GM20000 (cell line): ENCODE results near the gene BPIFB3.
"Not testable (repeated sequence)": the region's sequence is repeated elsewhere in the genome, so short reads cannot be mapped to it uniquely, and the experiment has no call there.

Source experiments
- DNase-seq: peaks from one replicate; pipeline ENCODE4 v3.0.0; 2012; ENCODE audit warnings: low spot score
- CTCF ChIP-seq: IDR thresholded peaks from 2 replicates; pipeline ENCODE4 v1.5.1; 2012; ENCODE audit warnings: mild to moderate bottlenecking, control low read depth; ENCODE audit errors: extremely low read depth, missing control alignments

BPIFB3 gene

DNA sequence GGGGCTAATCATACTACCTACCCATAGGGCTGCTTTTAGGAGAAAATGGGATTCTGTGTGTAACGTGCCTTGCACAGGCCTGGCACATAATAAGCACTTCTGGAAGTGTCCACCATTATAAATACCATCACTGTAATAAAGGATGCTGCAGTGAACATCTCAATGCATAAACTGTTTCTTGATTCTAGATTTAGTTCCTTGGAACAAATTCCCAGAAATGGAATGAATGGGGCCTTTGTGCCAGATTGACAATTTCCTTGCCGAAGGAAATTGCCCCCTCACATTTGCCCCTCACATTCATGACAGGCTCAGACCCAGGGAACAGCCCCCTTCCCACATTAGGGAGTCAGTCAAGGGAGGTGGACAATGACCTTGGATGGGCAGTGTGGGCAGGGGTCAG is 55.0 kb downstream of the BPIFB3 start:
- DNase-seq, result no peak
- TF ChIP-seq CTCF, result no peak

GRCh38 chr20:33110147-33110825 is 56.6 kb downstream of the BPIFB3 start:
- TF ChIP-seq CTCF, result no peak
- no peak for DNase-seq

GRCh38 chr20:33111306-33111705 is 57.6 kb downstream of the BPIFB3 start:
- no peak for TF ChIP-seq CTCF
- DNase-seq, result no peak

DNA sequence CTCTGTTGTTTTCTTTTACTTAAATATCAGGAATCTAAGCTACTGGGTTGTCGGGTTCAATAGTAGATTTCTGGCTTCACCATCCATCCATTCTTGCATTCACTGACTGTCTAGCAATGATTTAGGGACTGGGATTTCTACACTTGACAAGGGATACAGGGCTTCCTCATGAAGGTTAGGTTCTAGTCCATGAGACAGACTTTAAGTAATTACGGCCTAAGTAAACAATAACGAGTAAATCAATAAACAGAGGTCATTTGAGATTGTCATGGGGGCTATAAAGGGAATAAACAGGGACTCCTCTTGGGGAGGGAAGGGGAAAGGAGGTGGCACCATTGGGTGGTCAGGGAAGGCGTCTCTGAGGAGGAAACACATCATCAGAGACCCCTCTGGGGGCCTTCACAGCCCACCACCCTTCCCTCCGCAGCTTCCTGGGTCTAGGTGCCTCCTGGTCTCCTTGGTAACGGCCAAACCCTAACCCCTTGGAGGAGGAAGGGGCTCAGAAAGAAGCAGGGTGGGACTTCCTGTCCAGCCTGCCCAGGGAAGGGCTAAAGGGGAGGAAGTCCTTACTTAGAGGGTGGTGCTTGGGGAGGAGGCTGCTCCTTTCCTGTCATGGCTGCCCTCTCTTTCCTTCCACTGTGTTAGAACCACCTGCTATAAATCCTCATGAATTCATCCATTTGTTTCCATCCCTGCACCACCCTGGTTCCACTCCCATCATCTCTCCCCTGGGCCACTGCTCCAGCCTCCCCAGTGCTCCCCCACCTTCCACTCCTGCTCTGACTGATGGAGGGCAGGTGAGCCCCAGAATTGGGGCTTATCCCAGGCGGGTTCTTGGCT is 59.1 kb downstream of the BPIFB3 start:
- TF ChIP-seq CTCF, result no peak
- no peak for DNase-seq

GRCh38 chr20:33113387-33113908 is 59.7 kb downstream of the BPIFB3 start:
- TF ChIP-seq CTCF, result no peak
- DNase-seq, result no peak

DNA sequence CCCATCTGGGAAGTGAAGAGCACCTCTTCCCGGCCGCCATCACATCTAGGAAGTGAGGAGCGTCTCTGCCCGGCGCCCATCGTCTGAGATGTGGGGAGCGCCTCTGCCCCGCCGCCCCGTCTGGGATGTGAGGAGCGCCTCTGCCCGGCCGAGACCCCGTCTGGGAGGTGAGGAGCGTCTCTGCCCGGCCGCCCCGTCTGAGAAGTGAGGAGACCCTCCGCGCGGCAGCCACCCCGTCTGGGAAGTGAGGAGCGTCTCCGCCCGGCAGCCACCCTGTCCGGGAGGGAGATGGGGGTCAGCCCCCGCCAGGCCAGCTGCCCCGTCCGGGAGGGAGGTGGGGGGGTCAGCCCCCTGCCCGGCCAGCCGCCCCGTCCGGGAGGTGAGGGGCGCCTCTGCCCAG is 61.8 kb downstream of the BPIFB3 start:
- not testable (repeated sequence) for DNase-seq

GRCh38 chr20:33119725-33120720 is 66.3 kb downstream of the BPIFB3 start:
- no peak for TF ChIP-seq CTCF
- peak; percentile 66 for DNase-seq
